HG02970 (cell line): Measurements from ENCODE around the gene DNMT1.
A peak's percentile ranks its signal among the peaks of the same experiment; 100 is the strongest.

Experiments
- ATAC-seq: cut with Tn5 transposase; IDR thresholded peaks from one replicate; pipeline ENCODE4 v1.9.1; 2021; ENCODE audit warnings: mild to moderate bottlenecking, moderate library complexity, moderate number of reproducible peaks; ENCODE audit not compliant: unreplicated experiment, low FRiP score

Gene DNMT1

DNA sequence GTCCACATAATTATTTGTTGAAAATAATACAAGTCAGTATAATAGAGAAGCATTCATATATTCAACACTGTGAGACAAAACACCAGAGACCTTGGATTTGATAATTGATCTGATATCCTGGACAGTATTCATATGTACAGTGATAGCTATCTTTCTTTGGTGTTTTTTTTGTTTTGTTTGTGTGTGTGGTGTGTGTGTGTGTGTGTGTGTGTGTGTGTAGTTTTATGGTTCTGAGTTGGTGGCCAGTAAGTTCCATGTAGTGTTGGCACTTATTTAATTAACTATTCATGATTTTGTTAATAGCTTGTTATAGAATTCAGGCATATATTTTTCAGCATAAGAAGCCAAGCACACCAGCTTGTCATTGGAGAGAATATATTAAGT is 90.6 kb downstream of the DNMT1 start:
- no peak for ATAC-seq

DNA sequence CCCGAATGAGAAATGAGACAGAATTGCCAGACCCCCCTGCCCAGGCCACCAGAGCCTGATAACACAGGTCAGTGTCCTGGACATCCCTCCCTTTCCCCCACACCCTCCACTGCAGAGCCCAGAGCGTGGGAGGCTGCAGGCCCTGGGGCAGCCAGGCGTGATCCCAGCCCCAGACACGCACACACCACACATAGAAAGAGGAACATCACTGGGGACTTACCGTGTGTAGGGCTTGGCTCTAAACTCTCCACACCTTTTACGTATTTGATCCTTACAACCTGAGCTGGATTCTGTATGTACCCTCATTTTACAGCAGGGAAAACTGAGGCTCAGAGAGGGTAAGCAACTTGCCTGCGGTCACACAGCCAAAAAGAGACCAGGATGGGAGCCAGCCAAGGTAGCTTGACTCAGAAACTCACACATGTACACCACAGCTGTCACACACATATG is 91.9 kb downstream of the DNMT1 start:
- no peak for ATAC-seq

DNA sequence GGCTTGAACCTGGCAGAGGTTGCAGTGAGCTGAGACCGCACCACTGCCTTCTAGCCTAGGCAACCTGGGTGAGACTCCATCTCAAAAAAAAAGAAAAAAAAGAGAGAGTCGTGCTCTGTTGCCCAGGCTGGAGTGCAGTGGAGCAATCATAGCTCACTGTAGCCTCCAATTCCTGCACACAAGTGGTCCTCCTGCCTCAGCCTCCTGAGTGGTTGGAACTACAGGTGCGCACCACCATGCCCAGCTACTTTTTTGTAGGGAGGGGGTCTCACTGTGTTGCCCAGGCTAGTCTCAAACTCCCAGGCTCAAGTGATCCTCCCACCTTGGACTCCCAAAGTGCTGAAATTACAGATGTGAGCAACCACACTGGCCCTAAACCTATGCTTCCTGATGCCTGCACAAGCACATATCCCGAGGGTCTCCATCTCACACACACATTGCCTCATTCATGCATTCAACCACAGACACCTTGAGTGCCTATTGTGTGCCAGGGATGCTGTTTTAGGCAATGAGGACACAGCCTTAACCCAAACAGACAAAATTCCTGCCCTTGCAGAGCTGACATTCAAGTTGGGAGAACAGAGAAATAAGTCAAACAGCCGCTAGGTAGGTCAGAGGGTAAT is 94.5 kb downstream of the DNMT1 start:
- ATAC-seq: no peak

DNA sequence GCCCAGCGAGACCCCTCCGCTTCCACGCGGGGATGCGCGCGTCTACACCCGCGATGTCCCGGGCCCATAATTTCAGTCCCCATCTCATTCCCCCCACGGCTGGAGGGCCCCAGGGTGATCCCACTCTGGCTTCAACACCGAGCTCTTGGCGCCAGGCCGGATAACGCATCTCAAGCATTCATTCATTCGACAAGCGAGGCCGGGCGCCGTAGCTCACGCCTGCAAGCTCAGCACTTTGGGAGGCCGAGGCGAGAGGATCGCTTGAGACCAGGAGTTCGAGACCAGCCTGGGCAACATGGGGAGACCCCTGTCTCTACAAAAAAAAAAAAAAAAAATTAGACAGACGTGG is 98.2 kb downstream of the DNMT1 start:
- ATAC-seq: no peak

GRCh38 chr19:10095948-10096614 is 98.7 kb downstream of the DNMT1 start:
- ATAC-seq: peak; percentile 89

GRCh38 chr19:10095622-10095947 is 99.2 kb downstream of the DNMT1 start:
- no peak for ATAC-seq

GRCh38 chr19:10093295-10094186 is 101.2 kb downstream of the DNMT1 start:
- ATAC-seq: no peak

DNA sequence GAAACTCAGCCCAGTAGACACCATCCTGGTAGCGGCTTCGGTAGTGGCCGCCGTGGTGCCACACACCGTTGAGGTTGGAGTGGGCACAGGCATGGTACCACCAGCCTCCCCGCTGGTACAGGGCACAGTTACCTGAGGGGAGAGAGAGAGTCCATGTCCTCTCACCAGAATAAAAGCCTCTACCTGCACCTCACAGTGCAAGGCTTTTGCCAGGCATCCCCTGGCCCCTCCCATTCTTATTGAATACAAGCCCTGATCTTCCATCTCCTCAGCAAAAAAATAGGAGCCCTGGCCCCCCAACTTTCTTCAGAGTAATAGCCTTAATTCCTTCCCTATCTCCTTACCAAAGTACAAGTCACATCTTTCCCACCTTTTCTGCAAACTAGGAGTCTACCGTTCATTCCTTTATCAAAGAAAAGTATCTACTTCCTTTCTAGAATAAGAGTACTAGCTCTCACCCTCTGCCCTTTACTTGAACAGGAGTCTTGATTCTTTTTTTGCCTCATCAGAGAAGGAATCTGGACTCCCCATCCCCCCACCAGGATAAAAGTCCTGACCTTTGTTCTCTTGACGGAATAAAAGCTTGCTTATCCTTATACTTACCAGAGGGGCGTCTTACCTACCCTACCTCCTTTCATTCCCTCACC is 102.0 kb downstream of the DNMT1 start:
- no peak for ATAC-seq

DNA sequence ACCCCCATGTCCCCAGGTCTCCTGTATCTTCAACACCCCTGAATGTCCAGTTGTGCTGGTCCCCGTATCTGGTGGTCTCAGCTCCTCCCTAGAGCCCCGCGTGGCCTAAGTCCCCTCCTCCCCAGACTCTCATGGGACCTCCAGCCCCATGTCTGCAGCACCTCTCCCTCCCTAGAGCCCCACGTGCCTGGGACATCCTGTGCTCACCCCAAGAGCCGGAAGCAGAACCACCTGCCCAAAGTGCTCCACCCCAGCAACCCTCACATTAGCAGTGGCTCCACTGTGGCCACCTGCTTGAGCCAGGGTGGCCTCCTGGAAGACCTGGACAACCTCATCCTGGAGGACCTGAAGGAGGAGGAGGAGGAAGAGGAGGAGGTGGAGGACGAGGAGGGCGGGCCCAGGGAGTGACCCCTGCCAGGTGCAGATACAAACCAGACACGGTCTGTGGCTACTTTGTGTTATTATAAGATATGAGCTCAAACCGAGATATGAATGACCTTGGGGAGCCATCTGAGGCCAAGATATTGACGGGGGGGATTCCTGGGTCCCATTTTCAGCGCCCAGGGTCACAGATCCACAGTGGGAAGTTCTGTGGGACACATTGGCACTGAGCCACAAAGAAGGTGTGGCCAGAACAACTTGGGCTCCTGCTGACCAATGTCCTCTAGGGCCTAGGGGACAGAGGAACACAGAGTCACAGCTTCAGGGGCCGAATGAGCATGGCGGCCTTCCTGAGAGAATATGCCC is 102.7 kb downstream of the DNMT1 start:
- no peak for ATAC-seq

DNA sequence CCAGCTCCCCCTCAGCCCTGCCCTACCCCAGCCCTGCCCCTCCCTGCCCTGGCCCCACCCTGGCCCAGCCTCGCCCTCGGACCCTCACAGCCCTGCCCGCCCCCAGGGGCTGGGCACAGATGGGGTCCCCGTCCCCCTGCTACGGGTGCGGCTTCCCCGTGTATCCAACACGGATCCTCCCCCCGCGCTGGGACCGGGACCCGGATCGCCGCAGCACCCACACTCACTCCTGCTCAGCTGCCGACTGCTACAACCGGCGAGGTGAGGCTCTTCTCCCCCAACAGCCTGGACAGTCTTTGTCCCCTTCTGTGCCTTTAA is 103.4 kb downstream of the DNMT1 start:
- no peak for ATAC-seq

GRCh38 chr19:10089801-10090375 is 104.9 kb downstream of the DNMT1 start:
- no peak for ATAC-seq

GRCh38 chr19:10088949-10089554 is 105.7 kb downstream of the DNMT1 start:
- ATAC-seq: no peak

- ATAC-seq: no peak
These were observed 107.3 kb downstream of the DNMT1 start for GRCh38 chr19:10087296-10088061.

GRCh38 chr19:10086591-10087192 is 108.1 kb downstream of the DNMT1 start:
- ATAC-seq: no peak

DNA sequence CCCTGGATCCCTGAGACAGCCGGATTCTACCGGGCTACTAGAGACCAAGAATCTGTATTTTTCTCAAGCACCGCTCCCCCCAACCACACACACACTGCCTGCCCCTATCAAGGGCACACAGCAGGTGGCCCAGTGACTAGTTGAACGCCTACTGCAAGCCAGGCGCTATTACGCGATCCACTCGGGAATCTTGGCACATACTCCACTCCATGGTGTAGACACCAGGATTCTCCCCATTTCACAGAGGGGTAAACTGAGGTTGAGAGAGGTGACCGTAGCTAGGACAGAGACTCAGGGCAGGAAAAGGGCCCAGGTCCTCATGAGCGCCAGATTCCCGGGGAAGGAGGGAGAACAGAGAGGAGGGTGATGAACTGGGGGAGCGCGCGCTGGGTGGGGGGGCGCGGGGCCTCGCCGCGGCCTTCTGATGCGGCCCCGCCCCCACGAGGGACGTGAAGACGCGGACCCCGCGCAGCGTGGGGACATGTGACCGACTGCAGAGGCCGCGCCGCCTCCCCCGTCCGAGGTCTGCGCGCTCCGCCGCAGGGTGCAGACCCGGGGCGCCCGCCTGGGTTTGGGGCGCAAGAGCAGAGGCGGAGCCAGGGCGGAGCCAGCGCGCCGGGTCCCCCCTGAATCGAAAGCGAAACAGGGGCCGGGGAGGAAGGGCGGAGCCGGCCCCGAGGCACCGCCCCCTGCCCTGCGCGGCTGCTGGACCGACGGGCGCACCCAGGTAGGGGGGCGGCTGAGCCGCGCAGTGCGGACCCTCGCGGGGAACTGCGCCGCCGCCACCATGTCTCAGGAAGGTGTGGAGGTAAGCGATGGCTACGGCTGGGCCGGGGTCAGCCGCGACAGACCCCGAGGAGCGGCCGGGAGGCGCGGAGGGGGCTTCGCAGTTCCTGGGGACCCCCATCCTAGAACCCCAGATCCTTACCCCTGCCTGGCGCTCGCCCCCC is 108.8 kb downstream of the DNMT1 start, which contains the start of gene SHFL:
Gene SHFL (plus strand): TSS at position 677 of the 950 bp plus-strand sequence. CDS start 111 bp downstream, at position 788.
- peak; percentile 78 for ATAC-seq

DNA sequence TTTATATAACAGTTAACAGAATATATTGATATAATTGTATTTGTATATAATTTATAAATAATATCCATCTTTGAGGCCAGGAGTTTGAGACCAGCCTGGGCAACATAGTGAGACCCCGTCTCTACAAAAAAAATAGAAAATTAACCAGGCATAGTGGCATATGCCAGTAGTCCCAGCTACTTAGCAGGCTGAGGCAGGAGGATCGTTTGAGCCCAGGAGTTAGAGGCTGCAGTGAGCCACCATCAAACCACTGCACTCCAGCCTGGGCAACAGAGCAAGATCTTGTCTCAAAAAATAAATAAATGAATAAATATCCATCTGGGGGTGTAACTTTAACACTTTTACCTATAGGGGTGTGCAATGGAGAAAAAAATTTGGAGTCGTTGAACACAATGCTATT is 110.0 kb downstream of the DNMT1 start:
- no peak for ATAC-seq

GRCh38 chr19:10083911-10084310 is 110.8 kb downstream of the DNMT1 start:
- no peak for ATAC-seq
